Lower leg skin (tissue), 3 donors: ENCODE measurements around the gene GPATCH2.

Experiments used
- POLR2A ChIP-seq, 2 donors: fragments of 450-650 bp; IDR thresholded peaks; one replicate each; pipeline ENCODE4 v1.6.1; 2016 to 2017; ENCODE audit warnings: antibody characterized with exemption in 2 of 2, mild to moderate bottlenecking in 1 of 2, moderate library complexity in 1 of 2
- TF ChIP-seq, protein P1 (sequence below), 3 donors: fragments of 450-650 bp; IDR thresholded peaks; one replicate each; pipeline ENCODE4 v1.5.1; 2016; ENCODE audit warnings: antibody characterized with exemption in 3 of 3, mild to moderate bottlenecking in 3 of 3, moderate library complexity in 2 of 3

DNA sequence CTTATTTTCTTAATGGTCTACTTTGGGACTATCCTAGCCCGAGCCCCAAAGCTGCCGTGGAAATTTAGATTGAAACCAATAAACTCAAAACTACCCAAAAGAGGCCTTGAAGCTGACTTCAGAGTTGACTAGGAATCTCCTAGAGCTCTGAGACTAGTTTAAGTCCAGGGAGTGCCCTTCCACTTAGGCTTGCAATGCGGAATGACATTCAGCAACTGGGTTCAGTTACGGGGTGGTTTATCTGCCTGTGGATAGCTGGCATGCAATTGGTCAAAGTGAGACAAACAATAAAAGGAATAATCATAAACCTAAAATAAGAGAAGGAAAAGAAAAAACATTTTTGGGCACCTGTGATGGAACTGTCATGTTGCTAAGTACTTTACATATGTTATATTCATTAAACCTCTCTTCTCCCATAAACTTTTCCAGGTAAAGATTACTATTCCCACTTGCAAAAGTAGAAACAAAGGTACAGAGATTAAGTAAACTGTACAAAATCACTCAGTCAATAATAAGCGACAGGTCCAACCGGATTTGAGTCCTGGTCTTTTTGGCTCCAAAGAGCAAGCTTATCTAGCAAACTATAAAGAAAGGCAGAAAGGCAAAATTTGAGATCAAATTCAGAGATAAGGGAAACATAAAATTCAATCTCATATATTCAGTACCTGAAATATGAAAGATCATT is 56.5 kb downstream of the GPATCH2 start:
- TF ChIP-seq, protein P1, sequence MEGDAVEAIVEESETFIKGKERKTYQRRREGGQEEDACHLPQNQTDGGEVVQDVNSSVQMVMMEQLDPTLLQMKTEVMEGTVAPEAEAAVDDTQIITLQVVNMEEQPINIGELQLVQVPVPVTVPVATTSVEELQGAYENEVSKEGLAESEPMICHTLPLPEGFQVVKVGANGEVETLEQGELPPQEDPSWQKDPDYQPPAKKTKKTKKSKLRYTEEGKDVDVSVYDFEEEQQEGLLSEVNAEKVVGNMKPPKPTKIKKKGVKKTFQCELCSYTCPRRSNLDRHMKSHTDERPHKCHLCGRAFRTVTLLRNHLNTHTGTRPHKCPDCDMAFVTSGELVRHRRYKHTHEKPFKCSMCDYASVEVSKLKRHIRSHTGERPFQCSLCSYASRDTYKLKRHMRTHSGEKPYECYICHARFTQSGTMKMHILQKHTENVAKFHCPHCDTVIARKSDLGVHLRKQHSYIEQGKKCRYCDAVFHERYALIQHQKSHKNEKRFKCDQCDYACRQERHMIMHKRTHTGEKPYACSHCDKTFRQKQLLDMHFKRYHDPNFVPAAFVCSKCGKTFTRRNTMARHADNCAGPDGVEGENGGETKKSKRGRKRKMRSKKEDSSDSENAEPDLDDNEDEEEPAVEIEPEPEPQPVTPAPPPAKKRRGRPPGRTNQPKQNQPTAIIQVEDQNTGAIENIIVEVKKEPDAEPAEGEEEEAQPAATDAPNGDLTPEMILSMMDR (IDR thresholded peaks at IDR 0.05): no peak
- TF ChIP-seq POLR2A (IDR thresholded peaks at IDR 0.05): no peak
